Gastrocnemius medialis (tissue), 4 donors: ENCODE measurements around the gene CTAG2.

ENCODE experiments used
- CTCF ChIP-seq, 5 experiments: fragments of 450-650 bp in 3 of 5; fragments of 200-600 bp in 2 of 5; sonication (generic) in 2 of 5; IDR thresholded peaks in 4 of 5; conservative IDR thresholded peaks in 1 of 5; 1 replicate in 4 of 5; 2 replicates in 1 of 5; pipeline ENCODE4 v1.5.1; 2016 to 2019; ENCODE audit warnings: antibody characterized with exemption in 5 of 5, mild to moderate bottlenecking in 3 of 5, moderate library complexity in 3 of 5
- POLR2A ChIP-seq, 2 donors: fragments of 450-650 bp; IDR thresholded peaks; one replicate each; pipeline ENCODE4 v1.6.1; 2017; ENCODE audit warnings: antibody characterized with exemption in 2 of 2, mild to moderate bottlenecking in 2 of 2, moderate library complexity in 2 of 2

GRCh38 chrX:154603438-154604430, 49.6 kb downstream of the CTAG2 start:
- TF ChIP-seq CTCF (IDR thresholded peaks at IDR 0.05 in 4 of 5, conservative IDR thresholded peaks at IDR 0.05 in 1 of 5) = no peak
- TF ChIP-seq POLR2A (IDR thresholded peaks at IDR 0.05) = no peak
